GM10266 (cell line): ENCODE measurements around the gene TPM4.

Source experiments
- DNase-seq: peaks from one replicate; pipeline ENCODE4 v3.0.0; 2012; ENCODE audit errors: extremely low spot score
- CTCF ChIP-seq: IDR thresholded peaks from 2 replicates; pipeline ENCODE4 v1.5.1; 2012; ENCODE audit warnings: mild to moderate bottlenecking, low read depth; ENCODE audit not compliant: control insufficient read depth, insufficient read depth; ENCODE audit errors: missing control alignments

TPM4 gene

GRCh38 chr19:16104722-16105121 is 28.4 kb downstream of the TPM4 start:
- no peak for TF ChIP-seq CTCF
- no peak for DNase-seq

- no peak for DNase-seq
Measured at GRCh38 chr19:16106121-16106520, 29.8 kb downstream of the TPM4 start.

GRCh38 chr19:16111160-16111908 is 35.0 kb downstream of the TPM4 start, which contains the start of gene RAB8A:
TSS of gene RAB8A (plus strand) at chr19:16111889. CDS start at chr19:16111902, 13 bp downstream.
- peak; percentile 91 for TF ChIP-seq CTCF
- peak; percentile 98 for DNase-seq

More at GRCh38 chr19:16106121-16106520, 29.8 kb downstream of the TPM4 start:
- TF ChIP-seq CTCF = no peak

- no peak for DNase-seq
- no peak for TF ChIP-seq CTCF
Measured at GRCh38 chr19:16111909-16112752, 35.8 kb downstream of the TPM4 start.

GRCh38 chr19:16112778-16113177 is 36.5 kb downstream of the TPM4 start:
- no peak for DNase-seq
- no peak for TF ChIP-seq CTCF

GRCh38 chr19:16113727-16114126 is 37.4 kb downstream of the TPM4 start:
- DNase-seq = no peak
- no peak for TF ChIP-seq CTCF
